HG02943 (cell line): ENCODE results near the gene GABRG3.

ENCODE experiments used
- ATAC-seq: cut with Tn5 transposase; IDR thresholded peaks from one replicate; pipeline ENCODE4 v1.9.1; 2021; ENCODE audit warnings: mild to moderate bottlenecking, low read depth, moderate library complexity; ENCODE audit not compliant: unreplicated experiment

The GABRG3 gene

DNA sequence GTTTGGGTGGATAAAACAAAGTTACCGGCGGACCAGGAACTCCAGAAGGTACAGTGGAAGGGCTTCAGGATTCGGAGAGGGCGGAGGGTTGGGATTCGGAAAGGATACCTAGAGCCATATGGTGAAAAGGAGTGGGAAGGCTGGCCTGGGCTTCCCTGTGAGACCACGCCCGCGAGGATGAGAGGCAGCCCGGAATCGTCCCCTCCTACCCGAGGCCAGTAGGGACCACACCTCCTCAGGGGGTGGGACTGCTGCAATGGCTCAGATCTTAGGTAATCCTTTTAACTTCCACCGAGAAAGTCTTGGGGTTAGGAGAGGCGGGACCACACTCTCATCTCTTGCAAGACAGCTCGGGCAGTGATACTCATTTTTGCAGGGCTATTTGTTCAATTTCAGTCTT lies 616.8 kb downstream of the GABRG3 start:
- no peak for ATAC-seq

GRCh38 chr15:27589260-27589659 lies 618.3 kb downstream of the GABRG3 start:
- ATAC-seq, result no peak

DNA sequence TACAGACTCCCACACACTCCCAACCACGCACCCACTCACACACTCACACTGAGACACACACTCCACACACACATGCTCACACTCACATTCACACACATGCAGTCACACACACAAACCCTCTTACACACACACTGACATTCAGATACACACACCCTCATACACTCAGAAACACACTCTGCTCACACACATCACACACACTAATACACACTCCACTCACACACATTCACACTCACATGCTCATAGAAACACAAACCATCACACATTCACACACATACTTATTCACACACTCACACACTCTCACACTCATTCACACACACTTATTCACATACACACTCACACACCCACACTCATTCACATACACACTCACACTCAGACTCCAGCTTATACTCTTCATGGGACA lies 618.8 kb downstream of the GABRG3 start:
- no peak for ATAC-seq
